KMS-11 (cell line): Measurements from ENCODE around the gene UGDH.
"Not testable (repeated sequence)": the region's sequence is repeated elsewhere in the genome, so short reads cannot be mapped to it uniquely, and the experiment has no call there.

Source experiments
- H2AFZ ChIP-seq: fragments of 200-600 bp; sonication (generic); 2 replicates; pipeline ENCODE4 v1.6.1; 2016; ENCODE audit warnings: antibody characterized with exemption, mixed run types, low read depth
- H3K27ac ChIP-seq: fragments of 200-600 bp; sonication (generic); 2 replicates; pipeline ENCODE4 v1.6.1; 2016; ENCODE audit warnings: mild to moderate bottlenecking, mixed run types
- H3K27me3 ChIP-seq: fragments of 200-600 bp; sonication (generic); 2 replicates; pipeline ENCODE4 v1.6.1; 2017; ENCODE audit warnings: mild to moderate bottlenecking, low read depth, mixed run types, moderate library complexity; ENCODE audit not compliant: insufficient read depth
- H3K36me3 ChIP-seq: fragments of 200-600 bp; sonication (generic); 2 replicates; pipeline ENCODE4 v1.6.1; 2017; ENCODE audit warnings: mild to moderate bottlenecking, mixed run types; ENCODE audit not compliant: insufficient read depth
- H3K4me1 ChIP-seq: fragments of 200-600 bp; sonication (generic); 2 replicates; pipeline ENCODE4 v1.6.1; 2016; ENCODE audit warnings: mild to moderate bottlenecking, low read depth, mixed run types; ENCODE audit not compliant: poor library complexity, severe bottlenecking
- H3K4me2 ChIP-seq: fragments of 200-600 bp; sonication (generic); 2 replicates; pipeline ENCODE4 v1.7.0; 2016; ENCODE audit warnings: mild to moderate bottlenecking, mixed run types
- H3K4me3 ChIP-seq: fragments of 200-600 bp; sonication (generic); IDR thresholded peaks from 2 replicates; pipeline ENCODE4 v1.6.1; 2017; ENCODE audit warnings: low read depth, low read length, mixed read lengths; ENCODE audit not compliant: insufficient read depth
- H3K79me2 ChIP-seq: fragments of 200-600 bp; sonication (generic); 2 replicates; pipeline ENCODE4 v1.6.1; 2016; ENCODE audit warnings: low read depth, mixed run types; ENCODE audit not compliant: insufficient read depth
- H3K9ac ChIP-seq: fragments of 200-600 bp; sonication (generic); 2 replicates; pipeline ENCODE4 v1.6.1; 2016; ENCODE audit warnings: mild to moderate bottlenecking, mixed run types
- H4K20me1 ChIP-seq: fragments of 200-600 bp; sonication (generic); 2 replicates; pipeline ENCODE4 v1.6.1; 2016; ENCODE audit warnings: mild to moderate bottlenecking, mixed run types; ENCODE audit not compliant: insufficient read depth
- CTCF ChIP-seq: fragments of 200-600 bp; sonication (generic); conservative IDR thresholded peaks from 2 replicates; pipeline ENCODE4 v1.6.1; 2017; ENCODE audit warnings: low read depth, mild to moderate bottlenecking, antibody characterized with exemption, low read length, moderate library complexity, mixed read lengths

UGDH gene

GRCh38 chr4:39514888-39515401 is 12.3 kb downstream of the UGDH start:
- H3K4me1 ChIP-seq = peaks cover 3% of the 10 kb centered on the region
- no peaks in the 10 kb centered on the region for H3K27me3 ChIP-seq
- no peak overlapping the region for H3K4me3 ChIP-seq
- no peak for TF ChIP-seq CTCF
- H4K20me1 ChIP-seq = no peaks in the 10 kb centered on the region
- H3K4me2 ChIP-seq = no peak overlapping the region
- H3K79me2 ChIP-seq = no peaks in the 10 kb centered on the region
- H3K36me3 ChIP-seq = no peaks in the 10 kb centered on the region
- no peak overlapping the region for H3K27ac ChIP-seq
- H3K9ac ChIP-seq = no peak overlapping the region
- H2AFZ ChIP-seq = no peak overlapping the region

- not testable (repeated sequence) for H4K20me1 ChIP-seq, H3K27me3 ChIP-seq, H3K79me2 ChIP-seq, H3K27ac ChIP-seq, H3K4me2 ChIP-seq, H3K9ac ChIP-seq, H3K4me3 ChIP-seq, H2AFZ ChIP-seq, H3K36me3 ChIP-seq, H3K4me1 ChIP-seq
These were observed 13.0 kb downstream of the UGDH start for GRCh38 chr4:39514266-39514665.

GRCh38 chr4:39510348-39510929 is 16.8 kb downstream of the UGDH start:
- no peak overlapping the region for H3K4me3 ChIP-seq
- H3K27ac ChIP-seq = no peak overlapping the region
- no peaks in the 10 kb centered on the region for H3K27me3 ChIP-seq
- H3K4me2 ChIP-seq = no peak overlapping the region
- no peak for TF ChIP-seq CTCF
- no peaks in the 10 kb centered on the region for H3K79me2 ChIP-seq
- peaks cover 3% of the 10 kb centered on the region for H3K4me1 ChIP-seq
- no peak overlapping the region for H3K9ac ChIP-seq
- H3K36me3 ChIP-seq = no peaks in the 10 kb centered on the region; the same call in 1 of the 2 replicates
- no peaks in the 10 kb centered on the region for H4K20me1 ChIP-seq
- no peak overlapping the region for H2AFZ ChIP-seq

GRCh38 chr4:39505581-39505980 is 21.7 kb downstream of the UGDH start:
- H3K27me3 ChIP-seq = no peaks in the 10 kb centered on the region
- no peak overlapping the region for H3K9ac ChIP-seq
- H3K4me2 ChIP-seq = no peak overlapping the region
- no peaks in the 10 kb centered on the region for H3K4me1 ChIP-seq
- no peaks in the 10 kb centered on the region for H4K20me1 ChIP-seq
- no peak for TF ChIP-seq CTCF
- H3K4me3 ChIP-seq = no peak overlapping the region
- no peak overlapping the region for H3K27ac ChIP-seq
- no peak overlapping the region for H2AFZ ChIP-seq
- no peaks in the 10 kb centered on the region; the same call in 1 of the 2 replicates for H3K36me3 ChIP-seq
- no peaks in the 10 kb centered on the region for H3K79me2 ChIP-seq

- H3K27me3 ChIP-seq = no peaks in the 10 kb centered on the region
- H4K20me1 ChIP-seq = no peaks in the 10 kb centered on the region
- no peak overlapping the region for H3K9ac ChIP-seq
- H3K27ac ChIP-seq = no peak overlapping the region
- no peaks in the 10 kb centered on the region; the same call in 1 of the 2 replicates for H3K36me3 ChIP-seq
- TF ChIP-seq CTCF = no peak
- H3K4me3 ChIP-seq = no peak overlapping the region
- H3K4me1 ChIP-seq = no peaks in the 10 kb centered on the region
- H2AFZ ChIP-seq = no peak overlapping the region
- no peaks in the 10 kb centered on the region for H3K79me2 ChIP-seq
- H3K4me2 ChIP-seq = no peak overlapping the region
These were observed 22.7 kb downstream of the UGDH start for GRCh38 chr4:39504538-39504937.

GRCh38 chr4:39502664-39503035 is 24.6 kb downstream of the UGDH start:
- not testable (repeated sequence) for H2AFZ ChIP-seq, H4K20me1 ChIP-seq, H3K4me2 ChIP-seq, H3K4me3 ChIP-seq, H3K79me2 ChIP-seq, H3K36me3 ChIP-seq, H3K9ac ChIP-seq, H3K4me1 ChIP-seq, H3K27ac ChIP-seq, H3K27me3 ChIP-seq
